Activated CD4-positive, alpha-beta T cell treated with anti-CD3 and anti-CD28 coated beads, Interleukin-2, amount 50 U/mL, for 16 hours (primary cell): ENCODE measurements around the gene MEIS2.
"Not testable (repeated sequence)": the region's sequence is repeated elsewhere in the genome, so short reads cannot be mapped to it uniquely, and the experiment has no call there.

Experiments
- DNase-seq: peaks from one replicate; pipeline ENCODE4 v3.0.0-alpha.2; 2020

MEIS2 gene

GRCh38 chr15:36999778-37000177 lies 100.6 kb downstream of the MEIS2 start:
- no peak for DNase-seq

DNA sequence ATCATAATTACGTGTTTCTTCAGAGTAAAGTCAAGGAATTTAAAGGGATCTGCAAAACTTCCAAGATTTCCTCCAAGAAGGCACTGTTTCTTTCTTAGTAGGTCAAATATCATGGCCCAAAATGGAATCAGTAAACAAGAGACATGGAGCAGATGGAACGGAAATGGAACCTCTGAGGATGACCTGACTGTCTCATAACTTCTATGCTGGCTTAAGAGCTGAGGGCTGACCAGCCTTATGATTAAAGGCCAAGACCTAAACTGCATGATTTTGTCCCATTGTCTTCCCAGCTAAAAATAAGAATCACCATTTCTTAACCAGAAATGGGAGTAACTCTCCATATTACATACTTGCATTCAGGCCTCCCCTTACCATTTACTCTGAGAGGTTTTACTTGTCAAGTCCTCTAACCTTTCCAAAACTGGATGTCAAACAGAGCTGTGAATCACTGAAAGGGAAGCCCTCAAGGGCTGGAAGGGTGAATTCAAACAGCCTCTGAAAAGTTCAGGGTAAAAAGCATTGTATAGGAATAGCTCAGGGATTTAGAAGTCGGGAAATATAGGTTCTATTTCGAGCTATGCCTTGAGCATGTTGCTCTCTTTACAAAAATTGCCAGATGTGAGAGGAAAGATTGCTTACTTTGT lies 103.7 kb downstream of the MEIS2 start:
- no peak for DNase-seq

DNA sequence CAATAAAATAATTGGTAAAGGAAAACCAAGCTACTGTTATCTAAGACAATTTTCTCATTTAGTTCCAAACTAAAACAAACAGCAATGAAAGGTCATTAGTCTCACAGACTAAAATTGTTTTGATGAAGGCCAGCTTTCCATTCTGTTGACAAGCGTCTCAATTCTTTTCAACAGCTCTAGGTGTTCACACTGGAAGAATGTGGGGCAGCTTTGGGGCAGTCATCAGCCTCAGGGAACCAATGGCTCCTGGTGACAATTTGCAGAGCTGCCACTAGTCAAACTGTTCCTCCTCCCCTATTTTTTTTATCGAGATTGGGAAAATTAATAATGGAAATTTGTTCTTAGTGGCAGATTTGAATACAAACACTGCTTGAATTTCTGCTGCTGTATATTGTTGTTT lies 104.2 kb downstream of the MEIS2 start:
- no peak for DNase-seq

DNA sequence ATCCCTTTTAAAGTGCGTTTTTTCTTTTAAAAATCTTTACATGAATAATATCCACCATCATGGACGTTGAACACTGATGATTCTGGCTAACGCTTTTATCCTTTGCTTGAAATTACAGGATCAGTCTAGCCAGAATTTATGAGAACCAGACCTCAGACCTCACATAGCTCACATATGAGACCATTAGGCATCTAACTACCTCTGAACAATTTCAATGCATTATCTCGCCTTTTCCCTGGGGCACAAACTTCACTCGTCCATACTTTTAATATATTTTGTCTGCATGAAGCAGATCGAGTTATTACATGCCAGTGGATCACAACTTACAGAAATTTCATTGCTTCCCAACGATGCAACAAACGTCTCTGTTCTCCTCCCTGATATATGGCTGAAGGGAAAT lies 105.6 kb downstream of the MEIS2 start:
- no peak for DNase-seq

GRCh38 chr15:36992454-36992853 lies 107.9 kb downstream of the MEIS2 start:
- no peak for DNase-seq

- no peak for DNase-seq
Observed at GRCh38 chr15:36988947-36989346, 111.4 kb downstream of the MEIS2 start.

DNA sequence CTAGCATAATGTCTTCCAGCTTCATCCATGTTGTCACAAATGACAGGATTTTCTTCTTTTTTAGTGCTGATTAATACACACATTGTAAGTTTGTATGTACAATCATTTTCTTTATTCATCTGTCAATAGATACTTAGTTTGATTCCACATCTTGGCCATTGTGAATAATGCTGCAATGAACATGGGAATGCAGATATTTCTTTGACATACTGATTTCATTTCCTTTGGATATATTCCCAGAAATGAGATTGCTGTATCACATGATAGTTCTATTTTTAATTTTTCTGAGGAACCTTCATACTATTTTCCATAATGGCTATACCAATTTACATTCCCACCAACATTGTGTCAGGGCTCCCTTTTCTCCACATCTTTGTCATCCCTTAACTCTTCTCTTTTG lies 117.9 kb downstream of the MEIS2 start:
- DNase-seq, result no peak

DNA sequence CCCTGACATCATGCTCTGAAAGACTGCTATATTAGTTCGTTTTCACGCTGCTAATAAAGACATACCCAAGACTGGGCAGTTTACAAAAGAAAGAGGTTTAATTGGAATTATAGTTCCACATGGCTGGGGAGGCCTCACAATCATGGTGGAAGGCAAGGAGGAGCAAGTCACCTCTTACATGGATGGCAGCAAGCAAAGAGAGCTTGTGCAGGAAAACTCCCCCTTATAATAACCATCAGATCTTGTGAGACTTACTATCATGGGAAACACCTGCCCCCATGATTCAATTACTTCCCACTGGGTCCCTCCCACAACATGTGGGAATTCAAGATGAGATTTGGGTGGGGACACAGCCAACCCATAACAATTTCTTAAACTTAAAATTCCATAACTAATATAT lies 120.1 kb downstream of the MEIS2 start:
- DNase-seq, result not testable (repeated sequence)

GRCh38 chr15:36978625-36979024 lies 121.7 kb downstream of the MEIS2 start:
- no peak for DNase-seq

GRCh38 chr15:36978126-36978525 lies 122.2 kb downstream of the MEIS2 start:
- no peak for DNase-seq

GRCh38 chr15:36977659-36978058 lies 122.7 kb downstream of the MEIS2 start:
- DNase-seq, result no peak

- DNase-seq, result no peak
Observed at GRCh38 chr15:36972704-36973103, 127.6 kb downstream of the MEIS2 start.

GRCh38 chr15:36970522-36970921 lies 129.8 kb downstream of the MEIS2 start:
- no peak for DNase-seq

GRCh38 chr15:36967929-36968328 lies 132.4 kb downstream of the MEIS2 start:
- DNase-seq, result no peak

- no peak for DNase-seq
Observed at GRCh38 chr15:36966708-36967107, 133.6 kb downstream of the MEIS2 start.

- DNase-seq, result no peak
Observed at GRCh38 chr15:36965570-36966342, 134.6 kb downstream of the MEIS2 start.

DNA sequence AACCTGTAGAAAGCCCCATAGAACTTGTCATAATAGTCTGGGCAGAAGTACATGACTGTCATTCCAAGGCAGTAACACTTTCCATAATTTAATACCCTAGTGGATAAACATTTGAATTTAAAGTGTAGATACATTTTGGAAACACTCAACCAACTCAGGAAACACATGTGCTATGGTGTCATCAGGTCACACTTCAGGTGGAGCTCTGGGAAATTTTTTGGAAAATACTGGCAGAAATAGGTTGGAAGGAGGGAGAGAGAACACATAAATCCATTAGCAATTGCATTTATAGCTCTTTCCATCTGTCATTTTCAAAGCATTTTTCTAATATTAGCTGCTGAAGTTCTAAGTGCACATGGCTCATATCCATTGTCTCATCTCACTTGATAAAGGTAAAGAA lies 135.7 kb downstream of the MEIS2 start:
- no peak for DNase-seq

DNA sequence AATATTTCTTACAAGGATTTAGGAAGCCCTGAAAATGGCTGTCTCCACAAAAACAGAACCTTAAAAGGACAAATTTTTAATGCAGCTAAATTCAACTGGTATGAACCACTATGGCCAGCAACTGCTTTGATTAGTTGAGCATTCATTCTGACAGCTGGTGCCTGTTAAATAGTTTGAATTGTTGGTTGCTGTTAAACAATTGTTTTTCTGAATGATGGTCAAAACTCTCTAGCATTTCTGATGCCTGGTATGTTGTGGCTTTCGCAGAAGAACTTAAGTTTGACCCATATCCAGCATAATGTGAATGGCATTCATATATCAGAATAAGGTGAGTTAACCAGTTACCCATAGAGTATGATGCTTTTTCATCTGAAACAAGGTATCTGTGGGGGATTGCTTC lies 138.4 kb downstream of the MEIS2 start:
- DNase-seq, result no peak

DNA sequence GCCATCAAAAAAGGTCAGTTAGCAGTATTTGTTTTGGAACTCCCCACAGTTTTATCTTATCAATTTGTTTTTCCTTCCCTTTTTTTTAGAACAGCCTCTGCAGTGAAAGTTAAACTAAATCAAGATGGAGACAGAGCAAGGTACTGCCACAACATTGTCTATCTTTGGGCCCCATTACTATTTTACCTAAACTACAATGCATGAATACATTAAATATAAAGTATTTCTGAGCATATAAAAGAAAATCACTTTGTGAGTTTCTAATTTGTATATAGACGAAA lies 139.5 kb downstream of the MEIS2 start:
- DNase-seq, result no peak

- DNase-seq, result no peak
Observed at GRCh38 chr15:36960179-36960946, 140.0 kb downstream of the MEIS2 start.

GRCh38 chr15:36959746-36960145 lies 140.6 kb downstream of the MEIS2 start:
- DNase-seq, result no peak

DNA sequence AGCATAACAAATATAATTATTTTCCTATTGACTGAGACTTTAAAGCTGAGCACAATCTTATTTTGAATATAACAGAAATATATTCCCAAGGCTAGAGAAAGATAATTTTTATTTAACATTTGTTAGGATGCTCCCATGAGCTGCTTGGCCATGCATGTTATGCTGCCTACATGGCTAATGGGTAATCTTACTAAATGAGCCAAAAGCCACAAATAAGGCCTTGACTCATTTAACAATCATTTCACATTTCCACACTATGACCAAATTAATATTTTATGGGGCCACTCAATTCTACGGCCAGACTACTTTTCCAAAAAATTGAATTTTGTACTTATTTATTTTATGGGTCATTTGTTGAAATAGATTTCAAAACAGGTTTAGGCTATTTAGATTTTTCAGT lies 141.7 kb downstream of the MEIS2 start:
- no peak for DNase-seq

GRCh38 chr15:36954486-36954885 lies 145.9 kb downstream of the MEIS2 start:
- DNase-seq, result no peak

GRCh38 chr15:36953346-36953745 lies 147.0 kb downstream of the MEIS2 start:
- no peak for DNase-seq
